Activated gamma-delta T cell (primary cell): ENCODE results near the gene SBK1.
"Not testable (repeated sequence)": the region's sequence is repeated elsewhere in the genome, so short reads cannot be mapped to it uniquely, and the experiment has no call there.

ENCODE experiments used
- DNase-seq: peaks from one replicate; lab custom pipeline; 2025; lab: John Stamatoyannopoulos, UW
- total RNA-seq, 2 donors: gene quantifications; one replicate each; lab custom pipeline; 2026; lab: John Stamatoyannopoulos, UW

The SBK1 gene
- total RNA-seq, result 17.0 to 21.8 reads per million in 2 donors

DNA sequence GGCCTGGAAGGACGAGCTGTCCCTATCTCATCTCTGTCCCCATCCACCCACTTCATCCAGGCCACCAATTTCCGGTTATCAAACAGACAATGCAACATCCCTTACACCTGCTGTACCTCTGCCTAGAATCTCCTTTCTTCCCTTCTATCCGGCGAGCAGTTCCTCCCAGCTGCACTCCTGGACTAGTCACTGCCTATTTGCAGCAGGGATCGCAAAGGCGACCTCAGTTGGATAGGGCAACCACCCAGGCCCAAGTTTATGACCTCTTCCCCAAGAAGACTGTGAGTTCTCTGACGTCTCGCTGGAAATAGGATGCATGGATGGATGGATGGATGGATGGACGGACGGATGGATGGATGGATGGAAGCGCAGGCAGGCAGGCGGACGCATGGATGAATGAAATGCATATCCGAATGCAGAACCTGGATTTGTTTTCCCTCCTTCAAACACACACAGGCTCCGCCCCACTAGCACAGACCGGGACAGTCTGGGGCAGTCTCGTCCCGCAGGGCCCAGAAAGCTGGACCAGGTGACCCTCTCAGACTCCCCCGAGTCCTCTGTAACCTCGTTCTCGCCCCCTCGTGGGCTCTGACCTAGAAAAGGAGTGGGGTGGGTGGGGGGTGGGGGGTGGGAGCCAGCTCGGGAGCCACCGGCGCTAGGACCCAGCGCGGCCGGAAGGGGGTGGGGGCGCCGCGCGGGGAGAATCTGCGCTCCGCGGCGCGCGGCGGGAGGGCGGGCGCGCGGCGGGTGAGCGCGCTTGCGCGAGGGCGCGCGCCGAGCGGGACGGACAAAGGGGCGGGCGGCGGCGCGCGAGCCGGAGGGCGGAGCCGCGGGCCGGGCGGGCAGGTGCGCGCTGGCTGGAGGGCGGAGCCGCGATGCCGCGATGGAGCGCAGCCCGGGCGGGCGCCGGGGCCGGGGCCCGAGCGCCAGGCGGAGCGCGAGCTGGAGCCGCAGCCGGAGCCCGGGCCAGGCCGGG is at the start of gene SBK1:
Gene SBK1 (plus strand): TSS at position 875 of the 976 bp plus-strand sequence. CDS start 24,867 bp downstream, outside the sequence.
- DNase-seq, result peak; percentile 76

DNA sequence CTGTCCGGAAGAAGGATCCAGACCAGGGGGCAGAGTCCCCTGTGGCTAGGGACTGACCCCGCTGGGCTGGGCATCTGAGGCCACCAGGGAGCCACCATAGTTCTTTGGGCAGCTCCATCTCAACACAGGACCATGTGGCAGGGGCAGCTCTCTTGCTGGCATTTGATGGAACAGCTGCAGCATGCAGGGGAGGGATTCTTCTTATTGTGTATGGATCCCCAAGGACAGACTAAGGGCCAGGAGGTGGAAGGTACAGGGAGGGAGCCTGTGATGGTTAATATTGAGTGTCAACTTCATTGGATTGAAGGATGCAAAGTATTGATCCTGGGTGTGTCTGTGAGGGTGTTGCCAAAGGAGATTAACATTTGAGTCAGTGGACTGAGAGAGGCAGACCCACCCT is 42.8 kb upstream of the SBK1 start:
- DNase-seq, result not testable (repeated sequence)

DNA sequence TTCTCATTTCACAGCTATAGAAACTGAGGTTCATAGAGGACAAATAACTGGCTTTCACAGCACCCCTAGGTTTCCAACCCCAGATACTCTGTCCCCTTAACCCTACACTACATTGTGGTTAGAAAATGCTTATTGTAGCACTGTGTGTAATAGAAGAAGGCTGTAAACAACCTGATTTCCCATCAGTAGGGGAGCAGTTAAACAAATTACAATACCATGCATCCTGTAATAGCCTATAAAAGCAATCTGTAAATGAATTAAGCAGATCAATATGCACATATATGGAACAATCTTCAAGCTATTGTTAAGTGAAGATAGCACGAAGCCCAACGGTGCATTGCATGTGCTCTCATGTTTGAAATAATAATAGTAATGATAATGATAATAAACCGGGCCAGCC is 41.3 kb upstream of the SBK1 start:
- DNase-seq, result no peak

DNA sequence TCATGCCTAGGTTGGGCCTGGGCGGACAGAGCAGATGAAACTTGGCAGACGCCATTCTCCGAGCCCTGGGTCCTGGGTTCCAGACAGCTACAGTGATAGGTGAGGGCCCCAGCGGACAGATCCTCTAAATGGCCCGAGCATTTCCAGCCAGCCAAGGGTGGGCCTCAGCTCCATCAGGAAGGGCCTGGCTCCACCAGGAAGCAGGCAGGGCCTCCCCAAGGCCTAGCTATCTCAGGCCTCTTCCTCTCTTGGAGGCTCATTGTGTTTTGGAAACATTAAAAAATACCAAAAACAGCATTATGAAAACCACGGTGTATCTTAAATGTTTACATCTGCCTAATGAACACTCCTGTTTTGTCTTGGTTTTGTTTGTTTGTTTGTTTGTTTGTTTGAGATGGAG is 38.2 kb upstream of the SBK1 start:
- DNase-seq, result no peak

DNA sequence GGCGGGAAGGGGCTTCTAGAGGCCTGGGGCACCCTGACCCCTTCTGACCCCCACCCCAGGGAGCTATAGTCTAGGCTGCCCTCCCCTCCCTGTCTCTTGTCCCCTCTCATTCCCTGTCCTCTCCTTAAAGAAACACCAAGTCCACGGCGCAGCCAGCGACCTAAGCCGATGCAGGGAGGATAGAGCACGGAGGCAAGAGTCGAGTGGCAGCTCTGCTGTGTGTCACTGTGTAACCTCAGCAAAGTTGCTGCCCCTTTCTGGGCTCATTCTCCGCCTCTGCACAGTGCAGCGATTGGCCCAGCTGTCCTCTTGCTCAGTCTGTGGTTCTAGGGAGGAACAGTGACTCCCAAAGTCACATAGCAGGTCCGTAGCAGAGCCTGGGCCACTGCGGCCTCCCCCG is 36.5 kb upstream of the SBK1 start:
- no peak for DNase-seq

DNA sequence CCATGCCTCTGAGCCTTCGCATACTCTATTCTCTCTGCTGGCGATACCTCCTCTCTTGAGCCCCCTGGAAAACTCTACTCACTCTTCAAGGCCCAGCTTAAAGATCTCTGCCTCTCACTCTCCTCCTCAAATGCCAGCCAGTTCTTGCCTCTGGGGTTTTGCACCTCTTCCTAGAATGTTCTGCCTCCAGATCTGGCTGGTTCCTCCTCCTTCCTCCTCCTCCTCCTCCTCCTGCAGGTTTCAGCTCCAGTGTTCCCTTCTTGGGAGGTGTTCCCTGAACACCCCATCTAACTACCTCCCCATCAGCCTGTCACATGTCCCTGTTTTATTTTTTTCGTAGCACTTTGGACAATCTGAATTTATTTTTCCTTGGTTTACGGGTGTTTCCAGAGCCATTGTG is 35.1 kb upstream of the SBK1 start:
- DNase-seq, result no peak

DNA sequence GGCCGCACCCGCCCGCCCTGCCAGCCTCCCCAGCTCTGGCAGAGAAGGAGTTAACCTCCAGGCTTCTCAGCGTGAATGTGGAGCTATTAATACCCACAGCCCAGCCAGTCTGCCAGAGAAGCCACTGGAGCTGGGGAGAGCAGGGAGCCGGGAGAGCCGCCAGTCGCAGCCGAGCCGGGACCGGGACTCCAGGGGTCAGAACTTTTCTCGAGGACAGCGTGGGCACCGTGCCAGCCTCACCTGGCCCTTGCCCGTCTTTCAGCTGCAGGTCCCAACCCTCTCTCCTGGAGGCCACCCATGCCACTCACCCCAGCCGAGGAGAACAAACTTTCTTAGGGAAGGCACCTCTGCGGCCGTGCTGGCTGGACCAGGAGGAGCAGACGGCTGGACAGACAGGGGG is 33.8 kb upstream of the SBK1 start:
- no peak for DNase-seq

DNA sequence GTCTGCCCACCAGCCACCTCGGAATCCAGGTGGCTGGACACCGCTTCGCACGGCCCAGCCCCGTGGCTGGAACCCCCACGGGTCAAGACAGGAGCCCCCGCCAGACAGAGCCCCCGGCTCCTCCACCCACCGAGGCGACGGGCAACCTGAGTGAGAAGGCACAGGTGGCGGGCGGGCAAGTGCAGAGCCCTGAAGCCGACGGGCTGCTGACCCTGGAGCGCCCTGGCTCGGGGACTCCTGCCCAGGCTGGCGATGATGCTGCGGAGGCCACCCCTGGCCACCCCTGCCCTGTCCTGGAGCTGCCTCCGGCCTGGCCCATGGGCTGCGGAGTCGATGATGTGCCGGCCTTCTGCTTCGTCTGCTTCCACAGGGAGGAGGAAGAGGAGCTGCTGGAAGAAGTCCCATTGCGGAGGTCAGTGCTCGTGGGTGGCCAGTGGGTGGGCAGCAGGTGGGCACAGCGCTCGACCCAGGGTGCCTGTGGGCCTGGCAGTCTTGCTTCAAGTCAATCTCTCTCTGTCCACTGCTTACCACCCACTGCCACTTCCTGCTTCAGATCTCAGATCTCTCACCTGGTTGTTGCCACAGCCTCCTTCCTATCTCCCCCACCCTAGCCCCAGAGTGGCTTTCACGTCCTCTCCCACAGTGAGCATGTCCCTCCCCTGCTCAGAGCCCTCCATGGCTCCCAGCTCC is 33.1 kb upstream of the SBK1 start:
- no peak for DNase-seq

DNA sequence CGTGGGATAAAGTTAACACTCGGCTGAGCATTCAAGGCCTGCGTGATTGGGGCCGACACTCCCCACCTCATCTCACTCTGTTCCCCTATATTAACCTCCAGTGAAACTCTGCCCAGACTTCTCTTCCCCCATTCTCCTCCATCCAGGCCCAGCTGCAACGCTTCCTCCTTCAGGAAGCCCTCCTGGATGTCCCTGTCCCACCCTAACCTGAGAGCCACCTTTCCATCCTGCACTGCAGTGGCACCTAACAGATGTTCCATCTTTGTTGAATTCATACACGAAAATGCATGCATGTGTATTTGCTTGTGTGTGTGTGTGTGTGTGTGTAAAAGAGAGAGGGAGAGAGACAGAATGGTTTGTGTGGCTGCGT is 32.6 kb upstream of the SBK1 start:
- DNase-seq, result no peak

DNA sequence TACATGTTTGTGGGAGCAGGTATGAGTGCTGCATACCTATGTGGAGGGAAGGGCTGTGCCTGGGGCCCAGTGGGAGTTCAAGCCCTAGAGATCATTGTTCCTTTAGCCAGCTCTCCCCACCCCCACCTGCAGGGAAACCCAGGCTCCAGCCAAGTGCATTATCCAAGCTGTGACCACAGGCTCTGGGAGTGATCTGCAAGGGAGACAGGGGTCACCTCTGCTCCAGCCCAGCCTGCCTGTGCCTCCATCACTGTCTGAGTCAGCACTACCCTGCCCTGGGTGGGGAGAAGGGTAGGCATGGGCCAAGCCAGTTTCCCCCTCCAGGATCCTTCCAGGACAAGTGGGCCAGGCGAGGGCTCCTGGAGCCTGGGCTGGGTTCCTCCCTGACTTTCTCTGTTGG is 32.1 kb upstream of the SBK1 start:
- no peak for DNase-seq

DNA sequence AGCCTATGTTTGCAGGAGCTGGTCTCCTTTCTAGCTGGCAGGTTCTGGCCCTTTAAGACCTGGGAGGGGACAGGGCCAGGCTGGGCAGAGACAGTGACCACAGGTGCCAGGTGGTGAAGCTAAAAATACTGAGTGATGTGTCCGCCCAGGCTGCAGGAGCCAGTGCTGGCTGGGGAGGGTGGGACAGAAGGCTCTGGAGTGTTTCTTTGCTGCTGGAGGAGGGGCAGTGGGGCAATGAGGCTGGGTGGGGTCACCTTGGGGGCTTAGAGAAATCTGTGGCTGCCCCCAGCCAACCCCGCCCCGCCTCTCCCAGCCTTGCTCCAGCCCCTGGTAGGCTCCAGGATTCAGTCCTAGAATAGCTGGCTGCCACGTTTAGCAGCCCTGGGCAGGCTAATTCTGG is 30.4 kb upstream of the SBK1 start:
- DNase-seq, result no peak

DNA sequence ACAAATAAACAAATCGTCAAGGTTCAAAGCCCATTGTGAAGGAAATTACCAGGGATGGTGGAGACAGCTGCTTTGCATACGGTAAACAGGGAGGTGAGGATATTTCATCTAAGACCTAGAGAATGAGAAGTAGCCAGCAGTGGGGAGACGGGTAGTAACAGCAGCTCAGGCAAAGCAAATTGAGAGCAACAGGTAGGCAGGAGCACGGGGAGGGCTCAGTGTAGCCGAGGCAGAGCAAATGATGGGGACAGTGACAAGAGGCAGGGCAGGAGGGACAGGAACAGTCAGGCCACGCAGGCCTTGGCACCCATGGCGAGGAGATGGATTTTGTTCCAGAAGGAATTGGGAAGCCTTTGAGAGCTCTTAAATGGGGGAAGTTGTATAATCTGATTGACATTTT is 29.0 kb upstream of the SBK1 start:
- no peak for DNase-seq

DNA sequence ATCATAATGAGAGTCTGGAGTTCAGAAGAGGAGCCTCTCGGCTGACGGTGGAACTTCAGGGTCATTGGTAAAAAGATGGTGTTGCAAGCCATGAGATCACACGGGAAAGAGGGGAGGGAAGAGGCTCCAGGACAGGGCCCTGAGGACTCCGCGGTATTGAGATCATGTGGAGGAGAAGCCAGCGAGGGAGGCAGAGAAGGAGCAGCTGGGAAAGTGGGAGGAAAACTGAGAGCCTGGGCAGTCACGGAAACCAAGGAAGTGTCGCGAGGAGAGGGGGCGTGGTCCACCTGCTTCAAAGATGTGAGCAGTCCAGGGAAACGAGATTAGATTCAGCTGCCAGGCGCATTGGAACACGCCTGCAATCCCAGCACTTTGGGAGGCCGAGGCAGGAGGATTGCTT is 27.7 kb upstream of the SBK1 start:
- DNase-seq, result no peak

DNA sequence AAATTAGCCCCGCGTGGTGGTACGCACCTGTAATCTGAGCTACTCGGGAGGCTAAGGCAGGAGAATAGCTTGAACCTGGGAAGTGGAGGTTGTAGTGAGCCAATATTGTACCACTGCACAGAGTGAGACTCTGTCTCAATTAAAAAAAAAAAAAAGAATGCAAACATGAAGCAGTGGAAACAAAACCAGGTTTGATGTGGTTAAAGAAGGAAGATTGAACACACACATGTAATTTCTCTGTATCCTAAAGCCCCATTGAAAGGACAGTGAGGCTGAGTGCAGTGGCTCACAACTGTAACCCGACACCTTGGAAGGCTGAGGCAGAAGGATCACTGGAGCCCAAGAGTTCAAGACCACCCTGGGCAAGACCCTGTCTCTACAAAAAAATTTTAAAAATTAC is 26.5 kb upstream of the SBK1 start:
- DNase-seq, result no peak

DNA sequence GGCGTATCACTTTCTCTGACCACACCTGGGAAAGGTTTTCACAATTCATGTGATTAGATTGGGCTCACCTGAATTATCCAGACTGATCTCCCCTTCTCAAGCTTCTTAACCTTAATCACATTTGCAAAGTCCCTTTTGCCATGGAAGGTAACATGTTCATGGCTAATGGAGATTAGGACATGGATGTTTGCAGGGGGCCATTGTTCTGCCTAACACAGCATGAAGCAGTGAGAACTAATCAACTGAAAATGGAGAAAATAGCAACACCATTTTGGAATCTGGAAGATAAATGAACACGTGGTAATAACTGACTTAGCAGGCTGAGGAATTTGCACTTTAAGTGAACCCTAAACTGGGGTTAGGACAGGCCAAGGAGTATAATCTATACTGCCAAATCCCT is 25.0 kb upstream of the SBK1 start:
- DNase-seq, result no peak

DNA sequence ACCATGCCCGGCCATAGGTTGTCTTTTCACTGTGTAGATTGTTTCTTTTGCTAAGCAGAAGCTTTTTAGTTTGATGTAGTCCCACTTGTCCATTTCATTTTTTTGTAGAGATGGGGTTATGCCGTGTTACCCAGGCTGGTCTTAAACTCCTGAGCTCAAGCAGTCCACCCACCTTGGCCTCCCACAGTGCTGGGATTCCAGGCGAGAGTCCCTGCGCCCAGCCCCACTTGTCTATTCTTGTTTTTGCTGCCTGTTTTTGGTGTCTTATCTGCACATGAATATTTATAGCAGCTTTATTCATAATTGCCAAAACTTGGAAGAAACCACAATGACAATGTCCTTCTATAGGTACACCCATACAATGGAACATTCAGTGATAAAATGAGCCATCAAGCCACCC is 18.8 kb upstream of the SBK1 start:
- no peak for DNase-seq

DNA sequence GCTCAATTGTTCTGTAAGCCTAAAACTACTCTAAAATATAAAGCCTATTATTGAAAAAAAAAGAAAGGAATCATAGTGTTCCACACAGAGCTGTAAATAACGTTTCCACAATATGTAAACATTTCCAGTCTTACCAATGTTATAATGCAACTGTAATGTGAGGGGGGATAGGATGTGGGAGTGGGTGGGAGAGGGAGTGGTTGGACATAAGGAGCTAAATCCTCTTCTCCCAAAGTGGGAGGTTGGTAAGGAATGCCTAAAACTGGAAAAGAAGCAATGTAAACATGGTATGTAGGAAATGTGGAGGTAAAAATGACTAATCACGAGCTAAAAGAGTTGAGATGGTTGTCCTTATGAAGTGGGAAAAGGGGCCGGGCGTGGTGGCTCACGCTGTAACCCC is 17.6 kb upstream of the SBK1 start:
- DNase-seq, result no peak

DNA sequence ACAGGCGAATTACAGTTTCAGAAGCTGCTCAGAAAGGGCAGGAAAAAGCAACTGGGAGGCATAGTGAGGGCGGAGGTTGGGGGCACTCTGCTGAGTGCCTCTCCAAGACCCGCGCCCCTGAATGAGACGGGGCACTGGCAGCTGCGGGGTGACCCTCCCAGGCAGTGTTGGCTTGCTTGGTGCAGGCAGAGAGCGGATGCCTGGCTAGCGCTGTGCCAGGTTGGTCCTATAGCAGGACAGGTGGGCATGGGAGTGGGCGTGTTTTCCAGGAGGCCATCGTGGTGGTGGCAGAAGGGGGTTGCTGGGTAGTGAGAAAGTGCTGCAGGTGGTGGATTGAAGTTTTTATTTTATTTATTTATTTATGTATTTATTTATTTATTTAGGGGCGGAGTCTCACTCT is 16.0 kb upstream of the SBK1 start:
- DNase-seq, result no peak

DNA sequence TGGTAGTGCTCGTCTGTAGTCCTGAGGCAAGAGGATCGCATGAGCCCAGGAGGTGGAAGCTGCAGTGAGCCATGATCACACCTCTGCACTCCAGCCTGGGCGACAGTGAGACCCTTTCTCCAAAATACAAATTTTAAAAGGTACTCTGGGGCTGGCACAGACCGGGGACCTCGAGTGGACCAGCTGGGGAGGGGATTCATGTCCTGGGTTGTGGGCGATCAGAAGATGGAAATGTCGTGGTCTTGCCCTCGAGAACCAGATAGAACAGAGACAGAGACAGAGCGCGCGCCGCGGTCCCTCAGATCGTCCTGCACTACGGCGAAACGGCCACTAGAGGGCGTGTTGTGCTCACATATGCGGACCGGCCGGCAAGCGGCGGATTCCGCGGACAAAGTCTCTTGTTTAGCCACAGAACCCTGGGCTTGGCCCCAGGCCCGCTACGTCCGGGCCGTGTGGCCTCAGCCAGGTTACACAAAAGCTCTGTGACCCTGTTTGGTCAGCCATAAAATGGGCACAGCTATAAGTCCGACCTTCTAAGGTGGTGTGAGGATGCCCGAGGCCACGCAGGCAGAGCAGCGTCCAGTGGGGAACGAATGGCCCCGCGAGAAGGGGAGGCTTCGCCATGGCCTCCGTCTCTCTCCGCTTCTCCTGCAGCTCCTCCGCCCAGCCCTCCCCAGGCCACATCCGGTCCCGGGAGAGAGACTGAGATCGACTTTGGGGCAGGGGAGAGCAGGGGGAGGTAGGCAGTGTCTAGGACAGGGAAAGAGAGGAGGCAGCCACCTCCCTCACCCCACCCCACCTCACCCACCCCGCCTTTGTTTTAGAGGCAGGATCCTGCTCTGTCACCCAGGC is 14.6 kb upstream of the SBK1 start:
- peak; percentile 43 for DNase-seq

DNA sequence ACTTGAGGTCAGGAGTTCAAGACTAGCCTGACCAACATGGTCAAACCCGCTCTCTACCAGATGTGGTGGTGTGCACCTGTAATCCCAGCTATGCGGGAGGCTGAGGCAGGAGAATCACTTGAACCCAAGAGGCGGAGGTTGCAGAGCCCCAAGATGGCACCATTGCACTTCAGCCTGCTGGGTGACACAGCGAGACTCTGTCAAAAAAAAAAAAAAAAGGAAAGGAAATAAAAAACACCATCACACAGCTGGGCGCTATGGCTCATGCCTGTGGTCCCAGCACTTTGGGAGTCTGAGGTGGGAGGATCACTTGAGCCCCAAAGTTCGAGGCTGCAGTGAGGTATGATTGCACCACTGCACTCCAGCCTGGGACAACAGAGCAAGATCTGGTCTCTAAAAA is 13.3 kb upstream of the SBK1 start:
- DNase-seq, result no peak

DNA sequence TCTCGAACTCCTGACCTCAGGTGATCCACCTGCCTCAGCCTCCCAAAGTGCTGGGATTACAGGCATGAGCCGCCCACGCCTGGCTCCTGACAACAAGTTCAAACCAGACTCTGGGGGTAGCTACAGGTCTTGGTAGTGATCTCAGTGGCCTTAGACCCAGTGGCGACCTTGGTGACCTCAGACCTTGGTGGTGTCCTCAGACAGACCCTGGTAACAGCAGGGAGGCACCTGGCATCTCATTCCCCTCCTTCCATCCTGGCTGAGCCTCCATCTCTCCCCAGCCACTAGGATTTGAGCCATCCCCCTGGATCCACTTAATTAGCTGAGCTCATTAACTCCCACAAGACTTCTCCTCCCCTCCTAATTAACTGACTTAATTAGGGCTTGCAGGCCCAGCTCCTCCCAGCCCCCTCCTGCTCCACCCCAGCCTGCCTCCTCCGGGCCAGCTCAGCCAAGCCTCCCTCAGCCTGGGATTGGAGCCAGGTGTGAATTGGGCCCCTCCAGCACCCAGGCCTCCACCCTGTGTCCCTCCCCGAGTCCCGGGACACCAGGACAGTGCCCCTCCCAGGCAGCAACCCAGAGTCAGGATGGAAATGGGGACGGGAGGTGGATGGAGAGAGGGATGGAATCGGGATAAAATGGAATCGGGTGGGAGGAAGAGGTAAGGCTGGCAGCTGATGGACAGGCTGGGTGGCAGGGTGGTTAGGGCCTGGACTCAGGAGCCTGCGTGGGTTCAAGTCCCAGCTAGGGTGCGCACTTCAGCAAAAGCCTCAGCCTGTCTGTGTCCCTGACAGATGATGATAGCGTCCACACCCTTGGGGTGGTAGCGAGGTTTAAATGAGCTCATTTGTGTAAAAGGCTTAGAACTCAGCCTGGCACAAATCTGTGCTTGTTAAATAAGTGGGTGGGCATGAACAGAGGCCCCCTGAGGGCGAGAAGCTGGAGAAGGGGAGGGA is 11.2 kb upstream of the SBK1 start:
- DNase-seq, result no peak
